Activated T-cell treated with anti-CD3 and anti-CD28 coated beads, Interleukin-2, amount 50 U/mL, for 4 hours (primary cell): ENCODE results near the gene TMEM184B. TPM values are rescaled to one million over a fixed set of nuclear protein-coding genes. Genes with fewer than 3 reads are reported as not detected.

Experiments used
- ATAC-seq, 2 donors: fragments of 200-7000 bp; cut with Tn5 transposase; one replicate each; pipeline ENCODE4 v1.10.0; 2021
- DNase-seq: peaks from one replicate; pipeline ENCODE4 v3.0.0-alpha.2; 2020
- H3K27me3 Mint-ChIP-seq: one replicate; pipeline ENCODE4 v1.8.0; 2021; ENCODE audit warnings: low read depth, mixed read lengths
- H3K36me3 Mint-ChIP-seq: one replicate; pipeline ENCODE4 v1.8.0; 2022; ENCODE audit warnings: mixed read lengths; ENCODE audit not compliant: insufficient read depth
- H3K4me1 Mint-ChIP-seq: one replicate; pipeline ENCODE4 v1.8.0; 2021; ENCODE audit warnings: low read depth, mixed read lengths
- H3K4me3 Mint-ChIP-seq: one replicate; pipeline ENCODE4 v1.8.0; 2021; ENCODE audit warnings: mild to moderate bottlenecking, moderate library complexity, mixed read lengths
- H3K9me3 Mint-ChIP-seq: one replicate; pipeline ENCODE4 v1.8.0; 2021; ENCODE audit warnings: mixed read lengths
- total RNA-seq, 3 donors: library from RNA; stranded (reverse); gene quantifications; one replicate each; pipeline ENCODE4 v1.2.1, GENCODE V29; 2021

The TMEM184B gene
- total RNA-seq, 3 donors from 2014 or later = 26.5 to 33.5 (median 27.8) TPM

DNA sequence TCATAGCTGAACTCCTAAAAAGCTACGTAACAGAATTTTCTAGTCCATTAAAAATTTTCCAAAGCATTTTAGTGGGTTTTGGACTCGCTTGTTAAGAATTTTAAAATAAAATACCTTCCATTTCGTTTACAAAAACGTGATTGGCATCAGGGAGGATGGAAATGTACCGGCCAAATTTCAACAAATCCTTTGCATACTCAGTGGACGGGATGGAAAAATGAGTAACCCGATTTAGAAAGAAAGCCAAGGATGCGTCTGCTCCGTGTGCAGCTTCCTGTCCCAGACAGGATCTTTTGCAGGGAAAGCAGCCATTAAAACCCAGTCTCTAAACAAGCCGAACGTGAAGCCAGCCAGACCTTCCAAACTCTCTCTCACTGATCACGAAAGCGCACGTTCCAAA is 15.6 kb downstream of the TMEM184B start:
- Mint-ChIP-seq H3K4me3 (no peak overlapping the region), H3K9me3 (no peaks in the 10 kb centered on the region), H3K36me3 (peaks cover under 1% of the 10 kb centered on the region), H3K4me1 (peaks cover 23% of the 10 kb centered on the region), H3K27me3 (no peaks in the 10 kb centered on the region)
- no peak for DNase-seq
- no peak for ATAC-seq

DNA sequence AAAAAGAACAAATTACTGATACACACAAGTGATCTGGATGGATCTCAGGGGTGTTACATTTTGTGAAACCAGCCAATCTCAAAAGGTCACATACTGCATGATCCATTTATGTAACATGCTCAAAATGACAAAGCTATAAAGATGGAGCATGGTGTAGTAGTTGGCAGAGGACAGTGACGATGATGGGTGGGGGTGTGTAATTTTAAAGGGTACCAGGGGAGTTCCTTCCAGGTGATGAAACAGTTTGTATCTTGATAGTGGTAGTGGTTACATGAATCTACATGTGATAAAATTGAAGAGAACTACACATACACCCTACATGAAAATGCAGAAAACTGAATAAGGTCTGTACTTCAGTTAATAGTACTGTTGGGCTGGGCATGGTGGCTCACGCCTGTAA is 17.1 kb downstream of the TMEM184B start:
- DNase-seq = no peak
- no peaks in the 10 kb centered on the region for H3K9me3 Mint-ChIP-seq
- no peaks in the 10 kb centered on the region for H3K36me3 Mint-ChIP-seq
- H3K4me1 Mint-ChIP-seq = peaks cover 15% of the 10 kb centered on the region
- no peak overlapping the region for H3K4me3 Mint-ChIP-seq
- no peaks in the 10 kb centered on the region for H3K27me3 Mint-ChIP-seq
- ATAC-seq = no peak

DNA sequence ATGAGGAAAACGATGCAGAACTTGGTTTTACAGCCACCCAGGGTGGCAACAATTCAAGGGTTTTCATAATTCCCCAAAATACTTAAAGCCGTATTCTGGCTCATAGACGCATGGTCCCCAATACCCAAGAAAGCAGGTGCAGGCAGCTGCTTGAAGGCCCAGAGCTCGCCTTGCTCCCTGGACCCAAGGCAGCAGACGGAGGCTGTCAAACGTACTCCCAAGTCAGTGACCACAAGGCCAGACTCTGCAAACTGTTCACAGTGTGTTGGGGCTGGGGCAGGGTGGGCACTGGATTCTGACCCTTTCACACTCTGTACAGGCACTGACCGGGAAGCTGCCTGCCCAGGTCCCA is 21.5 kb downstream of the TMEM184B start:
- no peaks in the 10 kb centered on the region for H3K27me3 Mint-ChIP-seq
- DNase-seq = no peak
- no peaks in the 10 kb centered on the region for H3K9me3 Mint-ChIP-seq
- H3K4me3 Mint-ChIP-seq = no peak overlapping the region
- peaks cover 15% of the 10 kb centered on the region for H3K36me3 Mint-ChIP-seq
- ATAC-seq = no peak
- no peaks in the 10 kb centered on the region for H3K4me1 Mint-ChIP-seq

DNA sequence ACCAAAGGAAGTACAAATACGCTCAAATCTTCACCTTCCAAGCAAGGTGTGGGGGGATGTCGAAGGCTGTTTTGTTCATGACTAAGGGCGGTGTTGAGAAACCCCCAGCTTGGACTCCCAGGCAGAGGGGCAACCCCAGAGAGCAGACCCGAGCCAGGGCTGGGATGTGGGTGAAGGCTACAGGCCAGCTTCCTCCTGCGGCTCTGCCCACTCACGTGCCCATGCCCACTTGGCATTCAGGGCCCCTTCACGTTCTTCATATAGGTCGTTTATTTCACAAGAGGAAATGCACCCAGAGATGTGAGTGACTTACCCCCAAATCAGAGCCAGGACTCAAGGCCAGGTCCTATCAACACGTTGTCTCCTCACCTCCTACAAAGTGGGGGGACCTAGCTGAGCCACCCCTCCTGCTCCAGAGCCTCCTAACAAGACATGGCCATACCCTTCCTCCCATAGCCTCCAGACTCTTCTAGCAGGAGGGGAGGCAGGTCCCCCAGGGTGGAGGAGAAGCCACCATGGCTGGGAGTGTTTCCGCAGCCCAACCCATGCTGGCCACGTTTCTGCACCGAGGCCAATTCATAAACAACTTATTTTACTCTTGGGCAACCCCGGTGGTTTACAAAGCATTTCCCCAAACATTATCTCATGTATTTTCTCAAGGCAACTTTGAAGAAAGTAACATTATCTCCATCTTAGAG is 22.0 kb downstream of the TMEM184B start:
- ATAC-seq (no peak), DNase-seq (no peak)
- no peaks in the 10 kb centered on the region for H3K27me3 Mint-ChIP-seq
- H3K36me3 Mint-ChIP-seq = peaks cover 15% of the 10 kb centered on the region
- H3K4me3 Mint-ChIP-seq = no peak overlapping the region
- no peaks in the 10 kb centered on the region for H3K9me3 Mint-ChIP-seq
- H3K4me1 Mint-ChIP-seq = no peaks in the 10 kb centered on the region

DNA sequence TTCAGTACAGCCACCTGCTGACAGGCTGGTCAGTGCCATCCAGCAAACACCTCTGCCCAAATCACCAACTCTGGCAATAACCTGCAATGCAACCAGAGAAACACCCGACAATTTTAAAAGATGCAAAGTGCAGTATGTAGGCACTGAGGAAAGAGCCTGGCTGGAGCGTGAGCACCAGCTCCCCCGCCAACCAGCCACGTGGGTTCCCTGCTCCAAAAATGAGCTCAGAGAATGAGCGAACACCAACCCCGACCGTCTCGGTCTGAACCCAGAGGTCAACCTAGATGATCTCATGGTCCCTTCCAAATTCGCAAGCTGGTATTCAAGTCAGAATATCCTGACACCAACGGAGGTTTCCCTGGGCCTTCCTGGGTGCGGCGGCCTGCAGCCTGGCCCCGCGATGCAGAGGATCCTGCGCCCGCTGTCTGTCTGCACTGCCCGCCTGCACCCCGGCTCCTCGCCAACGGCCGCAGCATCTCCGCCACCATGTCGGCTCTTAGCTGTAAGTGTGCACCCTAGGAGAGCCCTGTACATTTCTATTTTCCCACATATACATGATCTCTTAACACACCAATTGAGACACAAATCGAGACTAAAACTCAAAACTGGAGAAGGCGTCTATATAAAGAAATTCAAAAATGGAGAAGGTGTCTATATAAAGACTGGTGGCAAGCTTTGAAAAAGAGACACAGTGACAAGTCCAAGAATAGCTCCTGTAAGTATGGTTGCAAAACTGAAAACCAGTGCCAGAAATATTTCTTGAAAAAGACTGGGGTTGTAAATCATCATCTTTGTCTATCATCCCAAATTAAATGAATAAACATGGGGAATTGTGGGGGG is 22.8 kb downstream of the TMEM184B start:
- Mint-ChIP-seq H3K36me3 (peaks cover 15% of the 10 kb centered on the region), H3K4me3 (no peak overlapping the region), H3K9me3 (no peaks in the 10 kb centered on the region), H3K27me3 (no peaks in the 10 kb centered on the region), H3K4me1 (no peaks in the 10 kb centered on the region)
- ATAC-seq = no peak
- DNase-seq = no peak

DNA sequence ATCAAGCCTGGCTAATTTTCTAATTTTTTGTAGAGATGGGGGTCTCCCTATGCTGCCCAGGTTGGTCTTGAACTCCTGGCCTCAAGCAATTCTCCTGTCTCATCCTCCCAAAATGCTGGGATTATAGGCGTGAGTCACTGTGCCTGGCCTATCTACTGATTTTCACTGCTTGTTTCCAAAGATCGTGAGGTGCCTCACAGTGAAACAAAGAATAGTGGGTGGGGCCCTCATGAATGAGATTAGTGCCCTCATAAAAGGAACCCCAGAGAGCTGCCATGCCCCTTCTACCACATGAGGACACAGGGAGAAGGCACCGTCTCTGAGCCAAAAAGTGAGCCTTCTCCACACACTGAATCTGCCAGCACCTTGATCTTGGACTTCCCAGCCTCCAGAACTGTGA is 23.5 kb downstream of the TMEM184B start:
- ATAC-seq = no peak
- no peaks in the 10 kb centered on the region for H3K9me3 Mint-ChIP-seq
- no peak overlapping the region for H3K4me3 Mint-ChIP-seq
- peaks cover 15% of the 10 kb centered on the region for H3K36me3 Mint-ChIP-seq
- H3K27me3 Mint-ChIP-seq = no peaks in the 10 kb centered on the region
- H3K4me1 Mint-ChIP-seq = no peaks in the 10 kb centered on the region
- DNase-seq = no peak

DNA sequence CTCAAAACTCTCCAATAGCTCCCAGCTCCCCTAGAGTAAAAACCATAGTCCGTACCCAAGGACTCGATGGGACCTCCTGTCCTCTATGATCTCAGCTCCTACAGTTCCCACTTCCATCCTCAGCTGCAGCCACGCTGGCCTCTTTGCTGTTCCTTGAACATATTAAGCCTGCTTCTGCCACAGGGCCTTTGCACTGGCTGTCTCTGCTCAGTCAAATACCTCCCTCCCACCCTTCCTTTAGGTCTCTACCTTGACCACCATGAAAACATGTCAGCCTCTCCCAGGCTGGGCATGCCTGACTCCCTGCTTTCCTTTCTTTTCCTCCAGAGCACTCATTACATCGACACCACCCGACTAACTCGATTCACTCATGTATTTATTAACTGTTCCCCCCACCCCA is 24.5 kb downstream of the TMEM184B start:
- Mint-ChIP-seq H3K4me3 (no peak overlapping the region), H3K4me1 (no peaks in the 10 kb centered on the region), H3K36me3 (peaks cover 15% of the 10 kb centered on the region), H3K27me3 (no peaks in the 10 kb centered on the region), H3K9me3 (no peaks in the 10 kb centered on the region)
- DNase-seq = no peak
- ATAC-seq = no peak

DNA sequence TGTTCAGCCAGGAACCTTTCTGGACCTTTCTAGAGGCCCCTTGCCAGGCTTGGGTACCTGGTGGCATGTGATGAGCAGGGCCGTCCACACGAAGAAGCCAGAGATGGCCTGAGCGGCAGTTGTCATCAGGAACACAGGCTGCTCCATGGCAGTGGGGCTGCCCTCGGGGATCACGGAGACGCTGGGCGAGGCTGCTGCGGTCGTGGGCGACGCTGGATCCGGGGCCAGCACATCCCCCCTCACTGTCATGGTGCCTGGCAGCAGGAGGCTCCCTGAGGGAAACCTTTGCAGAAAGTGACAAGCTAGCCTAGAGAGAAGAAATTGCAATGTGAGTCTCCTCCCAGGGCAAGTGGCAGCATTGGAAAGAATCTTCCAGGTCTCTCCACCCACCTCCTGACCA is 25.1 kb downstream of the TMEM184B start:
- H3K4me3 Mint-ChIP-seq = no peak overlapping the region
- DNase-seq = no peak
- no peaks in the 10 kb centered on the region for H3K4me1 Mint-ChIP-seq
- no peaks in the 10 kb centered on the region for H3K27me3 Mint-ChIP-seq
- H3K9me3 Mint-ChIP-seq = no peaks in the 10 kb centered on the region
- ATAC-seq = no peak
- peaks cover 15% of the 10 kb centered on the region for H3K36me3 Mint-ChIP-seq

DNA sequence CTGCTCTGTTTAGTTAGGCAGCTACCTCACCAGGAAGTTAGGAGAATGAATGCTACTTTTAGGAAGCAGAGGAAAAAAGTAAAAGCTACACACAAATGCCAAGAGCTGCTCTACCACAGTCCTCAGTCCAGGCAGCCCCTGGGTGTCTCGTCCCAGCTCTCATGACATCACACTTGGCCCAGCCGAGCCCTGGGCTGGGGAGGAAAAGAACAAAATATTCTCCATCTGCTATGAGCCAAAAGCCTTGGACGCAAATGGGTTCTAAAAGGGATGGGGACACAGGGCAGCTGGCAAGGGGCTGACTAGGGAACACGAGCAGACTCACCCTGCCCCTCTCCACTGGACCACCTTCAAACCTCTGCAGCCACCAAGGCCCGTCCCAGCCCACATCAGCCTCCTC is 26.1 kb downstream of the TMEM184B start:
- DNase-seq (no peak), ATAC-seq (no peak)
- Mint-ChIP-seq H3K27me3 (no peaks in the 10 kb centered on the region), H3K4me1 (no peaks in the 10 kb centered on the region), H3K9me3 (no peaks in the 10 kb centered on the region), H3K4me3 (no peak overlapping the region), H3K36me3 (peaks cover 15% of the 10 kb centered on the region)

DNA sequence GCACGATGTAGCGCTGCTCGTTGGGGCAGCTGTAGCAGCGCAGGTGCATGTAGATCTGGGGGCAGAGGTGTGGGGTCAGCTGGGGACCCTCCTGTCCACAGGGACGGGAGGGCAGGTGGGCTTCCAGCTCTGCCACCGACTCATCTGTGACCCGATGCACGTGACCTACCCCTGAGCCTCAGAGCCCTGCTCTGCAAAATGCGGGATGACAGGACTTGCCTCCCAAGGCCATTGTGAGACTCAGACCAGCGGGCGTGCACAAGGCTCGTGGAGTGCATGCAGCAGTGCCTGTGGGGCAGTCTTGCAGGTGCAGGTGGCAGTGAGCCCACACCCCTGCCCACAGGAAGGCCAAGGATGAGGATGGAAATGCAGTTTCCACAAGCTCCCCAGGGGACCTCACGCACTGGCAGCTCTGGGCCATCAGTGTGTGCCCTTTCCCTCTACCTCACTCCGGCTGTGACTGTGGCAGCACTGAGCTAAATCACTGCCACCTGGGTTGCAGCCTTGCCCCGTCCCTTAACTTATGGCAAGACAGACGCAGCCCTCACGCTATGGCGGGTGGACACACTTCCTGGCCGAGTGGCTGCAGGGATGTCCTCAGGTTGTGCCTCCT is 26.7 kb downstream of the TMEM184B start:
- no peak overlapping the region for H3K4me3 Mint-ChIP-seq
- DNase-seq (no peak), ATAC-seq (no peak)
- H3K27me3 Mint-ChIP-seq = no peaks in the 10 kb centered on the region
- H3K4me1 Mint-ChIP-seq = no peaks in the 10 kb centered on the region
- peaks cover 15% of the 10 kb centered on the region for H3K36me3 Mint-ChIP-seq
- H3K9me3 Mint-ChIP-seq = no peaks in the 10 kb centered on the region

DNA sequence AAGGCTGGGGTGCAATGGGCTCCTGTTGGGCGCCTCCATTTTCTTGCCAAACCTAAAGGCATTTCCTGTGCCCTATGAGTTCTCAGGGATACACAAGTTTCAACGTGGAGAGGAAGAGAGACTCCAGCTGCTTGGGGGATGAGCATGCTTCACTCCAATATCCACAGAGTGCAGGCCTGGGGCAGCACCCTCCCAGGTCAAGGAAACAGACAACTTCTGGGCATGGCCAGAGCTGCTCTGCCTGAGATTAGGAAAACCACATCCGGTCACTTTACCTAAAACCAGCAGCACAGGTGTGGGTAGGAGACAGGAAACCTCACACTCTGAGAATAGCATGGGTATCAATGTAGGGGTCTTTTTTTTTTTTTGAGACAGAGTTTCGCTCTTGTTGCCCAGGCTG is 28.7 kb downstream of the TMEM184B start:
- no peaks in the 10 kb centered on the region for H3K27me3 Mint-ChIP-seq
- H3K9me3 Mint-ChIP-seq = no peaks in the 10 kb centered on the region
- no peaks in the 10 kb centered on the region for H3K4me1 Mint-ChIP-seq
- DNase-seq (no peak), ATAC-seq (no peak)
- no peak overlapping the region for H3K4me3 Mint-ChIP-seq
- peaks cover 20% of the 10 kb centered on the region for H3K36me3 Mint-ChIP-seq

DNA sequence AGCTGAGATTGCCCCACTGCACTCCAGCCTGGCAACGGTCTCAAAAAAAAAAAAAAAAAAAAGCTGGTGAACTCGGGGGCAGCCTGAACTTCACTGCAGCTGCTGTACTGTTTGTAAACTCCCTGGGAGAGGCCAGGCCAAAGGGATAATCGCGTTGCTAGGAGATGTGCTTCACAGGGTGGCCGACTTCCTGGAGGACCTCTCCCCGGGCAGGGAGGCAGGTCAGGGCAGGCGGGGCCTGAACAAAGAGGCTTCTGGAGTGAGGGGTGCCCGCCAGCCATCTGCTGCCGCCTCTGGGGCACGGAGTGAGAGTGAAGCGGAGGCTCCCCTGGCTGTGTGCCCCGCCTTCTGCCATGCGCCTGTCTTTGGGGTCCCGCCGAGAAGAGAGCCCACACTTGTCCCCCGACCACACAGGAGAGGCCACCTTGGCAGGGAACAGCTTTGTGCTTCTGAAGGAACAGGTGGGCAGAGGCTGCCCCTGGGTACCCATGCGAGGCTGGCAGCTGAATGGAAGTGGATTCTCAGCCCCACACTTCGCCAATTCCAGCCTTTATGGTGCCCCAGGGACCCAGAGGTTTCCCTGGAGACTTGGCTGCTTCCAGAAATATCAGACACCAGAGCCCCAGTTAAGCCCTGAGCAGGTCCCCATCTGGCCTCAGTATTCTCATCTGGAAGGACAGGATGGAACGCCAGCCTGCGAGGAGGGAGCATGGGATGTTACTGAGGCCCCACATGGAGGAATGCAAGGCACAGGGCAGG is 29.6 kb downstream of the TMEM184B start:
- Mint-ChIP-seq H3K9me3 (no peaks in the 10 kb centered on the region), H3K36me3 (peaks cover 16% of the 10 kb centered on the region), H3K4me1 (no peaks in the 10 kb centered on the region), H3K27me3 (no peaks in the 10 kb centered on the region), H3K4me3 (no peak overlapping the region)
- DNase-seq (no peak), ATAC-seq (no peak)

DNA sequence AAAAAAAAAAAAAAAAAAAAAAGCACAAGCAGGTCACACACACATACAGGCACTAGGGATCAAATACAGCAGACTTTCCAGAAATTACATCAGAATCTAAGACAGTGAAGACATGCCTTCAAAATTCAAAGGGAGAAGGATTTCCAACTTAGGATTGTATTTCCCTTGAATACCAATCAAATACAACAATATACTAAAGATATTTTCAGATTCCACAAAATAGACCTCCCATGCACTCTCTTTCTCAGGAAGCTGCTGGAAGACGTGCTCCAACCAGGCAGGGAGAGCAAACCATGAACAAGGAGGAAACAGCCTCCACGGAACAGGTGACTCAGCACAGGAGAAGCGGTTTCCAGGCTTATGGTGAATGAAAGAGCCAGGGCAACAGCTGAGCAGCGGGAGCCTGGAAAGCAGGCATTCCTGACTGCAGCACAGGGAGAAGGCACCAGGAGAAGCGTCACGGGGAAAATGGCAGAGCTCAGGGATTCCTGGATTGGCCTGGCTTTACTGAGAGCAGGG is 32.0 kb downstream of the TMEM184B start:
- no peaks in the 10 kb centered on the region for H3K4me1 Mint-ChIP-seq
- H3K27me3 Mint-ChIP-seq = no peaks in the 10 kb centered on the region
- DNase-seq (no peak), ATAC-seq (no peak)
- peaks cover 7% of the 10 kb centered on the region for H3K36me3 Mint-ChIP-seq
- H3K4me3 Mint-ChIP-seq = no peak overlapping the region
- no peaks in the 10 kb centered on the region for H3K9me3 Mint-ChIP-seq

DNA sequence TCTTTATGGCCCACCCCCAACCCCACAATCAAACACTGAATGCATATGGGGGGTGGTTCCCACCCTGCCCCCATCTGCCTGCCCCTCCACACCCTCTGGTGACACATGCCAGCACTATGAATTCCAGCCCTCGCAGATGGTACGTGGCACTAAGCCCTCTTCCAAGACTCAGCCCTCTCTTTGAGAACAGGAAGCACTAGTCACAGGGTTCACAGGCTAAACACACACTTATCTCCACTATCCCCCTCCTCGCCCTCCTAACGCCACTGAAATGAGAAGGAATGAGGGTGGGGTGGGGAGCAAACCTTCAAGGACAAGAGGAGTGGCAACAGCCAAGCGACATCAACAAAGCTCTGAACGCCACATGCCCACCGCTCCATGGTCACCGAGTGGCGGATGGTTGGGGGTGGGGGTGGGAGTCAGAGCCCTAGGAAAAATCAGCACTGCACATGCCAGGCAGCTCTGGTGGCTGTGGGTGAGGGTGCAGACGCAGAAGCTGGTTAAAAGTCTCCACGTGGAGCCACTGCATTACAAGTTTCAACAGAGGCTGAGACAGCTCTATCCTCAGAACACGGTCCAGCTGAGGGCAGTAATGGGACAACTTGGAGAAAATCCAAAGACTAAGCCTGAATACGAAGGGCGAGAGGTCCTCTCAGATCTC is 33.6 kb downstream of the TMEM184B start:
- no peak for DNase-seq
- no peak overlapping the region for H3K4me3 Mint-ChIP-seq
- no peaks in the 10 kb centered on the region for H3K27me3 Mint-ChIP-seq
- ATAC-seq = no peak
- H3K9me3 Mint-ChIP-seq = no peaks in the 10 kb centered on the region
- peaks cover 7% of the 10 kb centered on the region for H3K36me3 Mint-ChIP-seq
- no peaks in the 10 kb centered on the region for H3K4me1 Mint-ChIP-seq
